Endothelial cell of hepatic sinusoid (primary cell): Measurements from ENCODE around the gene SHISAL2A.

ENCODE experiments used
- in situ Hi-C: cut with HindIII; loops from 2 replicates; pipeline ENCODE4 v1.10.0; 2017; ENCODE audit warnings: low sequenced_read_pairs

Gene SHISAL2A

GRCh38 chr1:52658795-52659194, 25.8 kb downstream of the SHISAL2A start:
- in situ Hi-C loops = no loop called here

GRCh38 chr1:52659356-52659755, 26.4 kb downstream of the SHISAL2A start:
- in situ Hi-C loops = no loop called here

- in situ Hi-C loops = loop anchor here (5.0 kb wide), 1 partner anchor 68 kb away; no protein-coding TSS in a partner anchor
These were observed 27.1 kb downstream of the SHISAL2A start for GRCh38 chr1:52659851-52660596.

GRCh38 chr1:52660807-52661206, 27.8 kb downstream of the SHISAL2A start:
- in situ Hi-C loops = loop anchor here (5.0 kb wide), 1 partner anchor 69 kb away; no protein-coding TSS in a partner anchor

GRCh38 chr1:52662645-52663313, 29.8 kb downstream of the SHISAL2A start:
- in situ Hi-C loops = loop anchor here (5.0 kb wide), 1 partner anchor 70 kb away; no protein-coding TSS in a partner anchor

GRCh38 chr1:52663716-52664115, 30.7 kb downstream of the SHISAL2A start:
- in situ Hi-C loops = loop anchor here (5.0 kb wide), 1 partner anchor 71 kb away; no protein-coding TSS in a partner anchor

- in situ Hi-C loops = no loop called here
These were observed 32.3 kb downstream of the SHISAL2A start for GRCh38 chr1:52665006-52665941.

- in situ Hi-C loops = no loop called here
These were observed 34.3 kb downstream of the SHISAL2A start for GRCh38 chr1:52667290-52667689.

GRCh38 chr1:52667984-52668383, 35.0 kb downstream of the SHISAL2A start:
- in situ Hi-C loops = no loop called here

GRCh38 chr1:52668711-52669110, 35.7 kb downstream of the SHISAL2A start:
- in situ Hi-C loops = no loop called here

GRCh38 chr1:52669696-52670095, 36.7 kb downstream of the SHISAL2A start:
- in situ Hi-C loops = no loop called here

GRCh38 chr1:52670604-52671003, 37.6 kb downstream of the SHISAL2A start:
- in situ Hi-C loops = no loop called here

- in situ Hi-C loops = no loop called here
These were observed 40.0 kb downstream of the SHISAL2A start for GRCh38 chr1:52672946-52673345.

- in situ Hi-C loops = no loop called here
These were observed 40.5 kb downstream of the SHISAL2A start for GRCh38 chr1:52673513-52673912.

- in situ Hi-C loops = loop anchor here (5.0 kb wide), 1 partner anchor 102 kb away; no protein-coding TSS in a partner anchor
These were observed 41.8 kb downstream of the SHISAL2A start for GRCh38 chr1:52674497-52675384.

GRCh38 chr1:52676249-52676903, 43.4 kb downstream of the SHISAL2A start:
- in situ Hi-C loops = loop anchor here (5.0 kb wide), 1 partner anchor 104 kb away; no protein-coding TSS in a partner anchor

GRCh38 chr1:52677076-52677806, 44.3 kb downstream of the SHISAL2A start:
- in situ Hi-C loops = loop anchor here (5.0 kb wide), 1 partner anchor 105 kb away; no protein-coding TSS in a partner anchor

- in situ Hi-C loops = loop anchor here (5.0 kb wide), 1 partner anchor 107 kb away; no protein-coding TSS in a partner anchor
These were observed 46.1 kb downstream of the SHISAL2A start for GRCh38 chr1:52679048-52679447.
